Ishikawa (cell line): ENCODE results near the gene SOCS2.

Experiments used
- CEBPB ChIP-seq: IDR thresholded peaks from 2 replicates; pipeline ENCODE4 v1.6.1; 2012
- CREB1 ChIP-seq: IDR thresholded peaks from 2 replicates; pipeline ENCODE4 v1.6.1; 2012; ENCODE audit warnings: low read depth
- EGR1 ChIP-seq: IDR thresholded peaks from 2 replicates; pipeline ENCODE4 v1.6.1; 2012
- EP300 ChIP-seq: IDR thresholded peaks from 2 replicates; pipeline ENCODE4 v1.6.1; 2012; ENCODE audit warnings: borderline replicate concordance
- FOXM1 ChIP-seq: IDR thresholded peaks from 2 replicates; pipeline ENCODE4 v1.6.1; 2012; ENCODE audit warnings: low read depth, borderline replicate concordance
- MAX ChIP-seq: IDR thresholded peaks from 2 replicates; pipeline ENCODE4 v1.6.1; 2012
- NFIC ChIP-seq: IDR thresholded peaks from 2 replicates; pipeline ENCODE4 v1.6.1; 2012
- RAD21 ChIP-seq: IDR thresholded peaks from 2 replicates; pipeline ENCODE4 v1.6.1; 2012; ENCODE audit warnings: low read depth
- REST ChIP-seq: IDR thresholded peaks from 2 replicates; pipeline ENCODE4 v1.6.1; 2012; ENCODE audit warnings: low read depth, mild to moderate bottlenecking
- TAF1 ChIP-seq: IDR thresholded peaks from 2 replicates; pipeline ENCODE4 v1.6.1; 2012; ENCODE audit warnings: low read depth, mild to moderate bottlenecking
- TCF12 ChIP-seq: IDR thresholded peaks from 2 replicates; pipeline ENCODE4 v1.6.1; 2012; ENCODE audit warnings: low read depth
- TEAD4 ChIP-seq: IDR thresholded peaks from 2 replicates; pipeline ENCODE4 v1.6.1; 2012
- YY1 ChIP-seq: IDR thresholded peaks from 2 replicates; pipeline ENCODE4 v1.6.1; 2012; ENCODE audit warnings: low read depth
- ZBTB7A ChIP-seq: IDR thresholded peaks from 2 replicates; pipeline ENCODE4 v1.6.1; 2012; ENCODE audit warnings: low read depth
- TF ChIP-seq, protein P1 (sequence below): IDR thresholded peaks from 2 replicates; pipeline ENCODE4 v1.6.1; 2012

SOCS2 gene

GRCh38 chr12:93570552-93571364 lies 1.7 kb upstream of the SOCS2 start:
- TF ChIP-seq MAX (peak; percentile 71), TCF12 (peak; percentile 74; the same call in 1 of the 2 replicates), FOXM1 (0 out of 2 replicates have a peak, but pooled peaks have one; percentile 20), NFIC (peak; percentile 40), REST (0 out of 2 replicates have a peak, but pooled peaks have one; percentile 3), CREB1 (no peak), EP300 (no peak; the same call in 1 of the 2 replicates), CEBPB (no peak), ZBTB7A (0 out of 2 replicates have a peak, but pooled peaks have one; percentile 19), TAF1 (peak; percentile 41; the same call in 1 of the 2 replicates), RAD21 (no peak), EGR1 (peak; percentile 98), TEAD4 (peak; percentile 51), YY1 (no peak)
- TF ChIP-seq, protein P1, sequence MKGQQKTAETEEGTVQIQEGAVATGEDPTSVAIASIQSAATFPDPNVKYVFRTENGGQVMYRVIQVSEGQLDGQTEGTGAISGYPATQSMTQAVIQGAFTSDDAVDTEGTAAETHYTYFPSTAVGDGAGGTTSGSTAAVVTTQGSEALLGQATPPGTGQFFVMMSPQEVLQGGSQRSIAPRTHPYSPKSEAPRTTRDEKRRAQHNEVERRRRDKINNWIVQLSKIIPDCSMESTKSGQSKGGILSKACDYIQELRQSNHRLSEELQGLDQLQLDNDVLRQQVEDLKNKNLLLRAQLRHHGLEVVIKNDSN: peak; percentile 99

GRCh38 chr12:93571365-93571924 lies 1.0 kb upstream of the SOCS2 start:
- TF ChIP-seq, protein P1: no peak; the same call in 1 of the 2 replicates
- TF ChIP-seq ZBTB7A: 0 out of 2 replicates have a peak, but pooled peaks have one; percentile 22

DNA sequence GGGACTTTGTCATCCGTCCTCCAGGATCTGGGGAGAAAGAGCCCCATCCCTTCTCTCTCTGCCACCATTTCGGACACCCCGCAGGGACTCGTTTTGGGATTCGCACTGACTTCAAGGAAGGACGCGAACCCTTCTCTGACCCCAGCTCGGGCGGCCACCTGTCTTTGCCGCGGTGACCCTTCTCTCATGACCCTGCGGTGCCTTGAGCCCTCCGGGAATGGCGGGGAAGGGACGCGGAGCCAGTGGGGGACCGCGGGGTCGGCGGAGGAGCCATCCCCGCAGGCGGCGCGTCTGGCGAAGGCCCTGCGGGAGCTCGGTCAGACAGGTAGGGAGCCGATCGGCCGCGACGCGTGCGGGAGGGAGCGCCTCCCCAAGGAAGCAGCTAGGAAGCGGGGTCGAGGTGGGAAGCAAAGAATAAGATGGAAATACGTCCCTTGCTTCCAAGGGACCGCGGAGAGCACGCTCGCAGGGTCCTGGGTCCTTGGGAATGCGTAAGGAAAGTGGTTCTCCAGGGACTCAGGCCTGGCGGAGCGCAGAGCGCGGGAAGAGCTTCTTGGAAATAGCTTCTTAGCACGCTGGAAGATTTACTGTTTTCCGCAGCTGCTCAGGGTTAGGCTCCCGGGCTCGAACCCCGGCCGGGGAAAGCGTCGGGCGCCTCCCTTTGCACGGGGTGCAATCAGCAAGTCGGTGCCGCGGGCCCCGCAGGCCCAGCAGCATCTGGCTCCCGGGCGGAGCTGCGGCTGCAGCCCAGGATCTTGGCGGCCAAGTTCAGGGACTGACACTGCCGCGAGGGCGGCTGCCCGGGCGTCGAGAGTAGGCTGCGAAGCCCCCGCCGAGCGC lies 457 bp downstream of the SOCS2 start:
- no peak for TF ChIP-seq CREB1
- no peak for TF ChIP-seq ZBTB7A
- TF ChIP-seq TAF1: no peak
- TF ChIP-seq EP300: no peak
- TF ChIP-seq NFIC: no peak

GRCh38 chr12:93573552-93574223 lies 1.2 kb downstream of the SOCS2 start:
- TF ChIP-seq REST (no peak), NFIC (no peak), RAD21 (no peak), MAX (no peak), TEAD4 (no peak), CEBPB (no peak), EP300 (no peak), FOXM1 (no peak), TAF1 (no peak), ZBTB7A (no peak), CREB1 (no peak), TCF12 (no peak)
- TF ChIP-seq, protein P1: no peak

DNA sequence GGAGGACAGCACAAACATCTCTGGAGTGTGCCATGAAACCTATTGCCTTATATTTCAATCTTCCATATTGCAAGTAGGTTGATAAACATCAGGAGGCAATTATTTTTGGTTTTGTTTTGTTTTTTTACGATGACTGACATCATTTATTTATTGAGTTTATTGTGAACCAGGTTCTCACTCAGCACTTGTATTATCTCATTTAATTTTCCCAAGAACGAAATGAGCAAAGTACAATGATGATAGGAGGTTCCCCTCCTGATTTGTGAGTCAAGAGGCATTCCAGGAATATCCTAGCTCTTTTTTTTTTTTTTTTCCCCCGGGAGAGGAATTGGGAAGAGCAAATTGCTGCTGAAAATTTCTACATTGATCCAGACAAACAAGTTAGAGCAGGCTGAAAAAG lies 4.7 kb downstream of the SOCS2 start:
- no peak for TF ChIP-seq CREB1
- no peak for TF ChIP-seq TAF1
- no peak for TF ChIP-seq ZBTB7A
- no peak for TF ChIP-seq TEAD4
- TF ChIP-seq NFIC: no peak
- TF ChIP-seq YY1: no peak
- TF ChIP-seq CEBPB: no peak
- TF ChIP-seq FOXM1: no peak
- TF ChIP-seq TCF12: no peak
- TF ChIP-seq EGR1: no peak
- TF ChIP-seq, protein P1: no peak
- TF ChIP-seq EP300: no peak
- TF ChIP-seq RAD21: no peak
- TF ChIP-seq REST: no peak
- no peak for TF ChIP-seq MAX
